KMS-11 (cell line): ENCODE results near the gene SYNGR3.

Experiments
- H2AFZ ChIP-seq: fragments of 200-600 bp; sonication (generic); 2 replicates; pipeline ENCODE4 v1.6.1; 2016; ENCODE audit warnings: antibody characterized with exemption, mixed run types, low read depth
- H3K27ac ChIP-seq: fragments of 200-600 bp; sonication (generic); 2 replicates; pipeline ENCODE4 v1.6.1; 2016; ENCODE audit warnings: mild to moderate bottlenecking, mixed run types
- H3K27me3 ChIP-seq: fragments of 200-600 bp; sonication (generic); 2 replicates; pipeline ENCODE4 v1.6.1; 2017; ENCODE audit warnings: mild to moderate bottlenecking, low read depth, mixed run types, moderate library complexity; ENCODE audit not compliant: insufficient read depth
- H3K36me3 ChIP-seq: fragments of 200-600 bp; sonication (generic); 2 replicates; pipeline ENCODE4 v1.6.1; 2017; ENCODE audit warnings: mild to moderate bottlenecking, mixed run types; ENCODE audit not compliant: insufficient read depth
- H3K4me1 ChIP-seq: fragments of 200-600 bp; sonication (generic); 2 replicates; pipeline ENCODE4 v1.6.1; 2016; ENCODE audit warnings: mild to moderate bottlenecking, low read depth, mixed run types; ENCODE audit not compliant: poor library complexity, severe bottlenecking
- H3K4me2 ChIP-seq: fragments of 200-600 bp; sonication (generic); 2 replicates; pipeline ENCODE4 v1.7.0; 2016; ENCODE audit warnings: mild to moderate bottlenecking, mixed run types
- H3K4me3 ChIP-seq: fragments of 200-600 bp; sonication (generic); IDR thresholded peaks from 2 replicates; pipeline ENCODE4 v1.6.1; 2017; ENCODE audit warnings: low read depth, low read length, mixed read lengths; ENCODE audit not compliant: insufficient read depth
- H3K79me2 ChIP-seq: fragments of 200-600 bp; sonication (generic); 2 replicates; pipeline ENCODE4 v1.6.1; 2016; ENCODE audit warnings: low read depth, mixed run types; ENCODE audit not compliant: insufficient read depth
- H3K9ac ChIP-seq: fragments of 200-600 bp; sonication (generic); 2 replicates; pipeline ENCODE4 v1.6.1; 2016; ENCODE audit warnings: mild to moderate bottlenecking, mixed run types
- H4K20me1 ChIP-seq: fragments of 200-600 bp; sonication (generic); 2 replicates; pipeline ENCODE4 v1.6.1; 2016; ENCODE audit warnings: mild to moderate bottlenecking, mixed run types; ENCODE audit not compliant: insufficient read depth
- CTCF ChIP-seq: fragments of 200-600 bp; sonication (generic); conservative IDR thresholded peaks from 2 replicates; pipeline ENCODE4 v1.6.1; 2017; ENCODE audit warnings: low read depth, mild to moderate bottlenecking, antibody characterized with exemption, low read length, moderate library complexity, mixed read lengths

SYNGR3 gene

DNA sequence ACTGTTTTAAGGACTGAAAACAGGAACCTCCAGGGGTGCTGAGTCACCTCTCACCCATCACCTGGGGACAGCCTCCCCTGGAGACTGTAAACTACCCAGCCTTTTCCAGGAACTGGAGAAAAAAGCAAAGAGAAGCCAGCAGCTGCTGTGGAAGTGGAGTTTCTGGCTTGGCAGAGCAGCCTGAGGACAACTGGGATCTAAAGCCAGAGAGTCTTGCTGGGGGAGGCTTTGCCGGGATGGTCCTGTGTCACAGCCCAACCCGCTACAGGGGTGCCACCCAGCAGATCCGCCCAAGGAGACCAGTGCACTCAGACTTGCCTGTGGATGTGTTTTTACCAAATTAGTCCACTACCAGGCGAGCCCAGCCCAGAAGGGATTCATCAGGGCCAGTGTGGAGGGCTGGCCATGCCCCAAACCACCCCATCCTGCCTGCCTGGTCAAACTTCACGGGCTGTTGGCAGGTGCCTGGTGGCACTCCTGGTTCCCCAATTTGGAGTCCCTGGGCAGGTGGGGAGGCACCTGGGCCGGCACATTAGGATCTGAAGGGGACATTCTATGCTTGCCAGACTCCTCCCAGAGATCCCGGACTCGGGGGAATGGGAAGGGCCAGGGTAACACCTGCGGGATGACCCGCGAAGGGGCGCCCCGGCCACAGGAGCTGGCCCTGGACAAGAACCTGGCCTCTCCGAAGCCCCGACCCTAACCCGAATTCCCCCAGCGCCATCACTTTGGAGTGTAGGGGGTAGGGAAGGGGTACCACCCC lies 47.5 kb upstream of the SYNGR3 start:
- H3K4me1 ChIP-seq, result peaks cover 18% of the 10 kb centered on the region
- H3K4me2 ChIP-seq, result peak overlapping the region; percentile 97
- TF ChIP-seq CTCF, result no peak
- H2AFZ ChIP-seq, result peak overlapping the region; percentile 95
- no peak overlapping the region for H3K4me3 ChIP-seq
- no peaks in the 10 kb centered on the region for H4K20me1 ChIP-seq
- H3K36me3 ChIP-seq, result no peaks in the 10 kb centered on the region
- H3K27ac ChIP-seq, result no peak overlapping the region
- H3K9ac ChIP-seq, result no peak overlapping the region; the same call in 1 of the 2 replicates
- H3K27me3 ChIP-seq, result no peaks in the 10 kb centered on the region
- no peaks in the 10 kb centered on the region for H3K79me2 ChIP-seq

GRCh38 chr16:1942810-1943726 lies 46.7 kb upstream of the SYNGR3 start, which contains the start of gene MSRB1:
Gene MSRB1, minus strand, starts transcription at chr16:1943199. Its CDS starts 43 bp downstream, at chr16:1943156.
- Histone ChIP-seq H3K27me3 (no peaks in the 10 kb centered on the region), H3K4me2 (peak within 1 kb of the TSS; percentile 97), H3K36me3 (no peaks in the 10 kb centered on the region), H3K9ac (peak within 1 kb of the TSS; percentile 25; the same call in 1 of the 2 replicates), H3K27ac (no peak within 1 kb of the TSS), H2AFZ (peak within 1 kb of the TSS; percentile 95), H4K20me1 (no peaks in the 10 kb centered on the region), H3K4me3 (no peak within 1 kb of the TSS), H3K79me2 (no peaks in the 10 kb centered on the region), H3K4me1 (peaks cover 18% of the 10 kb centered on the region)
- TF ChIP-seq CTCF, result no peak

DNA sequence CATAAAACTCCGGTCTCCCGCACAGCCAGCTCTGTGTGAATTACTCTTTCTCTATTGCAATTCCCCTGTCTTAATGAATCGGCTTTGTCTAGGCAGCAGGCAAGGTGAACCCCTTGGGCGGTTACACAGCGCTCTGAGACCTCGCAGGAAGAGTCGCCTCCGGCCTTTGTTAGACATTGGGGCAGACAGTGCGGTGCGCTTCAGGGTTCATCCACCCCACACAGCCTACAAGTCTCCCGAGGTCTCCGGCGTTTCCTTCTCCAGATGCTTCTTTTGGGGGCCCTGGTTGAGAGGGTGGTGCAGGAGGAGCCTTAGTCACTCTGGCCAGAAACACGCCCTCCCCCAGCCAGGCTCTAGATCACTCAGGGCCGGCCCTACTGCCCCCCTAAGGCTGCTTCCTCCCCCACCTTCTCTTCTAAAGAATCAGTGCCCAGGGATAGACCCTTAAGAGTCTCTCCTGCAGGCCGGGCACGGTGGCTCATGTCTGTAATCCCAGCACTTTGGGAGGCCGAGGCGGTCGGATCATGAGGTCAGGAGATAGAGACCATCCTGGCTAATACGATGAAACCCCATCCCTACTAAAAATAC lies 45.1 kb upstream of the SYNGR3 start:
- Histone ChIP-seq H3K79me2 (no peaks in the 10 kb centered on the region), H3K4me2 (no peak overlapping the region), H4K20me1 (no peaks in the 10 kb centered on the region), H3K9ac (no peak overlapping the region), H3K4me3 (no peak overlapping the region), H3K36me3 (no peaks in the 10 kb centered on the region), H3K27me3 (no peaks in the 10 kb centered on the region), H3K4me1 (peaks cover 18% of the 10 kb centered on the region), H3K27ac (no peak overlapping the region), H2AFZ (no peak overlapping the region)
- TF ChIP-seq CTCF, result no peak

DNA sequence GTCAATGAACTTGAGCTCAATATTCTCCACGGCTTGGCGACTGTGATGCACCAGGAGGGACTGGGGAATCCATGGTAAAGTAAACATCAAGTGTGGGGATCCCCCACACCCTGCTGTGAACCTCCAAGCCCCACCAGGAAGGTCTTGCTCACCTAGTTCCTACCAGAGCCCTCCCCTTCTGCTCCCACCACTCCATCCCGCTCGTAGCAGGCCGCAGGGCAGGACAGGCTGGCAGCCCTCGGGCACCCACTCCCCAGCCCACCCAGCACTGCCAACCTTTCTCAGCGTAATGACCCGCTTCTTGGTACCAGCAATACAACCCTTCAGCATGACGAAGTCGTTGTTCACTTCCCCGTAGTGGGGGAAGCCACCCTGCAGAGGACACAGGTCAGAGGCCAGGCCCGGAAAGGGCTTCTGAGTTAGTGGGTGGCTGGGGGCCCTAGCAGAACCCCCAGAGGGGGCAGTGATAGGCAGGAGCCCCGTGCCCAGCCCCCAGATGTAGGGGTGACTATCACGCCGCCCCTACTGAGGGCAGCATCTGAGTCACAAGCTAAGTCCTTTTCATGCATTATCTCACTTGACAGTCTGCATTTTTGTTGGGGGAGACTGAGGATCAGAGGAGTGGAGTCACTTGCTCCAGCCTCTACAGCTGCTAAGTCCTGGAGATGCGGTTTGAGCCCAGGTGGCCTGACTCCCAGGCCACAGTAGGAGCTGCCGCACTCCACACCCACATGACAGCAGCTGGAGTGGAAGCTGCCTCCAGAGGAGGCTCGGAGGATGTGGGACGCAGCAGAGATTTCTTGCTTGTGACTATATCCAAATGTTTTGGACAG lies 44.0 kb upstream of the SYNGR3 start:
- Histone ChIP-seq H3K27me3 (no peaks in the 10 kb centered on the region; the same call in 1 of the 2 replicates), H3K4me3 (no peak overlapping the region), H3K27ac (no peak overlapping the region), H3K79me2 (no peaks in the 10 kb centered on the region), H3K9ac (no peak overlapping the region), H3K4me1 (peaks cover 18% of the 10 kb centered on the region), H3K4me2 (no peak overlapping the region), H4K20me1 (no peaks in the 10 kb centered on the region), H2AFZ (no peak overlapping the region), H3K36me3 (no peaks in the 10 kb centered on the region)
- TF ChIP-seq CTCF, result no peak
